Upper lobe of right lung (tissue), 1 donor: Measurements from ENCODE around the gene TTC28. TPM values are rescaled to one million over a fixed set of nuclear protein-coding genes. Genes with fewer than 3 reads are reported as not detected.

ENCODE experiments used
- ATAC-seq: fragments of 200-7000 bp; cut with Tn5 transposase; one replicate; pipeline ENCODE4 v1.9.1; 2020; ENCODE audit warnings: mild to moderate bottlenecking, moderate library complexity
- DNase-seq: peaks from one replicate; pipeline ENCODE4 v3.0.0-alpha.2; 2020
- H3K27ac ChIP-seq: fragments of 200-600 bp; one replicate; pipeline ENCODE4 v1.8.0; 2022
- H3K27me3 ChIP-seq: fragments of 200-600 bp; one replicate; pipeline ENCODE4 v1.8.0; 2022; ENCODE audit warnings: mild to moderate bottlenecking
- H3K36me3 ChIP-seq: fragments of 200-600 bp; one replicate; pipeline ENCODE4 v1.8.0; 2022
- H3K4me1 ChIP-seq: fragments of 200-600 bp; one replicate; pipeline ENCODE4 v1.8.0; 2022
- H3K4me3 ChIP-seq: fragments of 200-600 bp; one replicate; pipeline ENCODE4 v1.8.0; 2022; ENCODE audit warnings: mild to moderate bottlenecking
- H3K9me3 ChIP-seq: fragments of 200-600 bp; one replicate; pipeline ENCODE4 v1.8.0; 2022
- CTCF ChIP-seq: fragments of 200-600 bp; IDR thresholded peaks from one replicate; pipeline ENCODE4 v1.8.0; 2022; ENCODE audit warnings: antibody characterized with exemption
- intact Hi-C: fragments of 100-400 bp; cut with DNase I; formaldehyde crosslinking; loops from one replicate; pipeline ENCODE4 v1.11.0; 2022
- total RNA-seq: library from RNA; stranded (reverse); fragmentation: NEBNext Ultra II Directional; extraction: Animal tissue kit (Norgen Biotek cat#: 25700); gene quantifications from one replicate; pipeline ENCODE4 v1.2.1, GENCODE V29; 2021
- donor health status: DM: no; HTN: yes; CAD: no; lungs with severe emphysema.

TTC28 gene
- total RNA-seq, 1 donor from 2014 or later, result 48.7 TPM

GRCh38 chr22:28005513-28005912 is 674.1 kb downstream of the TTC28 start:
- H3K4me1 ChIP-seq, result no peaks in the 10 kb centered on the region
- no peak overlapping the region for H3K4me3 ChIP-seq
- no peak for TF ChIP-seq CTCF
- H3K27me3 ChIP-seq, result no peaks in the 10 kb centered on the region
- H3K9me3 ChIP-seq, result no peaks in the 10 kb centered on the region
- intact Hi-C loops, result loop anchor here (5.0 kb wide), 1 partner anchor 118 kb away; no protein-coding TSS in a partner anchor
- peaks cover 12% of the 10 kb centered on the region for H3K36me3 ChIP-seq
- ATAC-seq (no peak), DNase-seq (no peak)
- H3K27ac ChIP-seq, result no peak overlapping the region

GRCh38 chr22:28004021-28004420 is 675.6 kb downstream of the TTC28 start:
- intact Hi-C loops, result no loop called here
- Histone ChIP-seq H3K36me3 (peaks cover 12% of the 10 kb centered on the region), H3K4me1 (no peaks in the 10 kb centered on the region), H3K4me3 (no peak overlapping the region), H3K27ac (no peak overlapping the region), H3K27me3 (no peaks in the 10 kb centered on the region), H3K9me3 (no peaks in the 10 kb centered on the region)
- ATAC-seq, result no peak
- no peak for DNase-seq
- TF ChIP-seq CTCF, result no peak

GRCh38 chr22:28002863-28003565 is 676.6 kb downstream of the TTC28 start:
- no peak overlapping the region for H3K27ac ChIP-seq
- no peak for TF ChIP-seq CTCF

GRCh38 chr22:28002181-28002700 is 677.4 kb downstream of the TTC28 start:
- intact Hi-C loops, result no loop called here
- Histone ChIP-seq H3K4me1 (no peaks in the 10 kb centered on the region), H3K9me3 (no peaks in the 10 kb centered on the region), H3K27ac (no peak overlapping the region), H3K27me3 (no peaks in the 10 kb centered on the region), H3K36me3 (peaks cover 17% of the 10 kb centered on the region), H3K4me3 (no peak overlapping the region)
- ATAC-seq (no peak), DNase-seq (no peak)
- TF ChIP-seq CTCF, result no peak

More at GRCh38 chr22:28002863-28003565, 676.6 kb downstream of the TTC28 start:
- no peaks in the 10 kb centered on the region for H3K9me3 ChIP-seq
- H3K36me3 ChIP-seq, result peaks cover 17% of the 10 kb centered on the region
- H3K27me3 ChIP-seq, result no peaks in the 10 kb centered on the region
- H3K4me1 ChIP-seq, result no peaks in the 10 kb centered on the region
- intact Hi-C loops, result no loop called here
- no peak for DNase-seq
- no peak for ATAC-seq
- no peak overlapping the region for H3K4me3 ChIP-seq

- TF ChIP-seq CTCF, result no peak
- ATAC-seq (no peak), DNase-seq (no peak)
- H3K9me3 ChIP-seq, result no peaks in the 10 kb centered on the region
- H3K36me3 ChIP-seq, result peaks cover 17% of the 10 kb centered on the region
- no peaks in the 10 kb centered on the region for H3K27me3 ChIP-seq
- no peaks in the 10 kb centered on the region for H3K4me1 ChIP-seq
- intact Hi-C loops, result no loop called here
- H3K4me3 ChIP-seq, result no peak overlapping the region
- H3K27ac ChIP-seq, result no peak overlapping the region
Measured at GRCh38 chr22:28001171-28001835, 678.3 kb downstream of the TTC28 start.
